GM10248 (cell line): ENCODE measurements around the gene CLTRN.
"Not testable (repeated sequence)": the region's sequence is repeated elsewhere in the genome, so short reads cannot be mapped to it uniquely, and the experiment has no call there.

Source experiments
- CTCF ChIA-PET: fragments of 300-600 bp; sonication (Branson Sonifier 250); formaldehyde crosslinking; extraction: SDS; loops from one replicate; lab custom pipeline; 2021; ENCODE audit warnings: antibody characterized with exemption; lab: Yijun Ruan, JAX
- POLR2A ChIA-PET: fragments of 350-650 bp; sonication (Branson Sonifier 250); formaldehyde crosslinking; extraction: SDS; loops from one replicate; lab custom pipeline; 2020; ENCODE audit warnings: antibody characterized with exemption; lab: Yijun Ruan, JAX
- DNase-seq: peaks from one replicate; pipeline ENCODE4 v3.0.0; 2012; ENCODE audit errors: extremely low spot score
- TF ChIP-seq, protein P1 (sequence below): IDR thresholded peaks from 2 replicates; pipeline ENCODE4 v1.5.1; 2012; ENCODE audit warnings: mild to moderate bottlenecking, low read depth; ENCODE audit errors: extremely low read depth, missing control alignments, control extremely low read depth

The CLTRN gene

DNA sequence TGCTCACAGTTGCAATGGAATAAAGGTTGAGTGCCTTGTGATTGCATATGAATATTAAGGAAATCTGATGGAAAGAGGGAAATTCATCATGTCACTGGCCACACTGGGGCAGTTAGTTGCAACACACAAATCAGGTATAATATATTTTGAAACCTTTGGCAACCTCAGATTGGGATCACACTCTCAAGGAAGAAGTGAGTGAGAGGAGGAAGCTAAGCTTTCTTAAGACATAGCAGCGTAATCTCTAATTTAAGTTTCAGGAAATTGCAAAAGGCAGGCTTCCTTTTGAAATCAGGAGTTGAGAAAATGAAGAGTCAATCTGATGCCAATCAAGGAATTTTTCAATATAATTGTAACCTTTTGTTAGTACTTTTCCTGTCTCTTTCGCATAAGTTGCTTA is 12.3 kb upstream of the CLTRN start:
- ChIA-PET POLR2A (no interaction called here), CTCF (no interaction called here)
- no peak for DNase-seq
- TF ChIP-seq, protein P1, sequence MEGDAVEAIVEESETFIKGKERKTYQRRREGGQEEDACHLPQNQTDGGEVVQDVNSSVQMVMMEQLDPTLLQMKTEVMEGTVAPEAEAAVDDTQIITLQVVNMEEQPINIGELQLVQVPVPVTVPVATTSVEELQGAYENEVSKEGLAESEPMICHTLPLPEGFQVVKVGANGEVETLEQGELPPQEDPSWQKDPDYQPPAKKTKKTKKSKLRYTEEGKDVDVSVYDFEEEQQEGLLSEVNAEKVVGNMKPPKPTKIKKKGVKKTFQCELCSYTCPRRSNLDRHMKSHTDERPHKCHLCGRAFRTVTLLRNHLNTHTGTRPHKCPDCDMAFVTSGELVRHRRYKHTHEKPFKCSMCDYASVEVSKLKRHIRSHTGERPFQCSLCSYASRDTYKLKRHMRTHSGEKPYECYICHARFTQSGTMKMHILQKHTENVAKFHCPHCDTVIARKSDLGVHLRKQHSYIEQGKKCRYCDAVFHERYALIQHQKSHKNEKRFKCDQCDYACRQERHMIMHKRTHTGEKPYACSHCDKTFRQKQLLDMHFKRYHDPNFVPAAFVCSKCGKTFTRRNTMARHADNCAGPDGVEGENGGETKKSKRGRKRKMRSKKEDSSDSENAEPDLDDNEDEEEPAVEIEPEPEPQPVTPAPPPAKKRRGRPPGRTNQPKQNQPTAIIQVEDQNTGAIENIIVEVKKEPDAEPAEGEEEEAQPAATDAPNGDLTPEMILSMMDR, result no peak

DNA sequence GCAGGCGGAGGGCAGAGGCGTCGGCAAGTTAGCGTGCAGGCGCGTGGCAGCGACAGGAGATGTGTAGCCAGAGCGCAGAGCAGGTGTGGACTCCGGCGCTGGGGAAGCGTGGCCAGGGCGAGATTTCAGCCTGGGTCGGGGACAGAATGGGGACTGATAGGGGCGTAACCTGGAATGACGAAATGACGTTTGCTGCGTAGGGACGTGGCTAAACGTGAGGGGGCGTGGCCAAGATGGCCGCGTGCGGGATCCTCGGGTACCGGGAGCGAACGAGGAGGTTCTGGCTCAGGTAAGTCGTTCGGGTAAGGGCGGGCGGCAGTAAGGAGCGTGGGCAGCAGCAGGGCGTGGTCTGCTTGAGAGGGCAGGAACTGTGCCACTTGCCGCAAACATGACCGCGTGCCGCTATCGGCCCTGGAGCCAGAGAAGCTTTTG is 10.9 kb upstream of the CLTRN start:
- DNase-seq, result peak; percentile 82

DNA sequence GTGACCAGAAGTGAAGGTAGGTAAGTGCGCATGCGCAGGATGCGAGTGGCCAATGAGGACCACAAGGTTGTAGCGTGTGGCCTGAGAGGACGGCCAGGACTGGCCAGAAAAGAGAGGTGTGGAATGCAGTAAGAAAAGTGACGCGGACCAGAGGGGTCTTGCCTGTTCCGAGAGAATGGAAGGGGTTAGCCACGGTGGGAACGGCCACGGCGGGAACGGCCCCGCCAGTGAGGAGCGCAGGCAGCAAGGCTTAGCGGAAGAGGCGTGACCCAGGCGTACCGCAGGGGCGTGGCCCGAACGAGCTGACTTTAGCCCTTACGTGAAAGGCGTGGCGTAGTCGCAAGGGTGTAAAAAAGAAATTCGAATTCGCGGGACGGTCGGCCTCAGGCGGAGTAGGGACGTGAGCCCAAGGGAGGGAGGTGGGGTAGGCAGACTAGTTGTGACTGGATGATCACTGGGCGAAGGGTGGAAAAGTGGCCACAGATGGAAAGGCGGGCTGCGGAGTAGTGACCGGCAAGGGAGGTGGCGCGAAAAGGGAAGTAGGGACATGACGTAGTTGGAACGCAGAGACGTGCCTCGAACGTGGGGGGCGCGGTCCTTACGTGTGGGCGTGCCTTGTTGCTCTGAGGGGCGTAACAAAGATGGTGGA is 10.4 kb upstream of the CLTRN start:
- CTCF ChIA-PET, result no interaction called here
- TF ChIP-seq, protein P1, result no peak
- peak; percentile 88 for DNase-seq
- POLR2A ChIA-PET, result interaction anchor here (0.6 kb wide), 1 partner anchor 743 kb away, joined by 7 read pairs; no protein-coding TSS in a partner anchor

More for the DNA sequence above, 10.9 kb upstream of the CLTRN start:
- ChIA-PET CTCF (interaction anchor here (0.9 kb wide), 1 partner anchor 12 kb away, joined by 3 read pairs; no protein-coding TSS in a partner anchor), POLR2A (no interaction called here)
- TF ChIP-seq, protein P1, result no peak

DNA sequence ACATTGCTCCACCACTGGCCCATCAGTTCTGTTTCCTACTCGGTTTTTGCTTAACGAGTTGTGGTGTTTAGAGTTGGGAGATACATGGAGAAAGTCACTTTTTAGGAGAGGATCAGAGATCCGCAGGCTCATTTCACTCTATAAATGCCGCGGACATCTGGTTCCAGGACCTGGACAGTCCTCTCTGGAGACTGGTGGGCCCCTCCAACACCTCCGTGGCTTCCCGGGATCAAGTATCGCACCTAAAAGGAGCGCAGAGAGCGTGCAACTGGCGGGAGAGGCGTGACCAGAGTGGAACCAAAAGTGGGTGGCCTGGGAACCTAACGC is 9.9 kb upstream of the CLTRN start:
- POLR2A ChIA-PET, result interaction anchor here (0.6 kb wide), 1 partner anchor 744 kb away, joined by 7 read pairs; no protein-coding TSS in a partner anchor
- DNase-seq, result no peak
- TF ChIP-seq, protein P1, result no peak
- CTCF ChIA-PET, result no interaction called here

DNA sequence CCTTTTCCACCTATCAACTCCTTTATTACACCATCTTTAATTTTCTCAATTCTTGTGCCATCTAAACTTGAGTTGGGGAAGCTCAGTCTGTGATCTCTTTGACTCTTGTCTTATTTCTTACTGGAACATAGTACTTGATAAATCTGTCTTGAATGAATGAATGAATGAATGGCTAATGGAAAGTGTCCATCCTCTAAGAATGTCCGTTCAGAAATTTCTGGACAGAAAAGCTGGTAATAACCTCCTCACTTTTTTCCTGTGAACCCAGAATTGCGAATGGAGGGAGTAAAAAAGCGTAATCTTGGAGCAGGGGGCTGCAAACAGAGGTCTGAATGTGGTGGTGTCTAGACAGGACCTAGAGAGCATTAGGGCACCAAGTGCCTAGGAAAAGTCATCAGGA is 9.4 kb upstream of the CLTRN start:
- DNase-seq, result no peak
- ChIA-PET CTCF (interaction anchor here (1.2 kb wide), 1 partner anchor 13 kb away, joined by 3 read pairs; no protein-coding TSS in a partner anchor), POLR2A (no interaction called here)
- TF ChIP-seq, protein P1, result no peak

DNA sequence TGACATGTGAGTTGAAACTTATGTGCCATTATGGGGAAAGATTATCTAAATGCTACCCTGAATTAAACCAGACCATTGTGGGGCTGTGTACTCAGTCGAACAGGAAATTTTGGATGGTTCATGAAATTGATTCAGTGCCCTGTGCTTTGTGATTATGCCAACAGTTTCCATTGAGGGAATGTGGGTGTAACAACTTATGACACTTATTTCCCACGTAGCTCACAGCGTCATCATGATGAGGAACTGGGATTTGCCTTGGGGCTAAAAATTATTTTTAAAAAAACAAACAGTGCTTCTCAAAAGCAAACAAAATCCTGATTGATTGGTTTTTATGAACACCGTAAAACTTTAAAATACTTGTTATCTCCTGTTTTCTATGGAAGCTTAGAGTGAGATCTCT is 8.3 kb upstream of the CLTRN start:
- ChIA-PET CTCF (interaction anchor here (1.2 kb wide), 1 partner anchor 14 kb away, joined by 3 read pairs; no protein-coding TSS in a partner anchor), POLR2A (no interaction called here)
- TF ChIP-seq, protein P1, result no peak
- DNase-seq, result no peak

DNA sequence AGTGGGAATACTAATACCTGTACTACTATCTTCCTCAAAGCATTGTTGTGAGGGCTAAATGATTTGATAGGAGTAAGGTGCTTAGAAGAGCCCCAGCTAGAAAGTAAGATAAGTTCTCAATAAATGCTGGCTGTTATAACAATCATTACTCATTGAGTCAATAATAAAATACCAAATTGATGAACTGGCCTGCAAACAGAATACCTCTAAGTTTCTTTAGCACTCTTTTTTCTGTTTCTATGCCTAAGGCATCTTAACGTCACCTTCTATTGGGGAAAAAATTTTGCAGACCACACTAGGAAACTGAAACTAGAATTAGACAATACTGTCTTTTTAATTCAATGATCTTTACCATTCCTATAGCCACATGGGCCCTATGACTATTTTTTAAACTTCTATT is 1.2 kb downstream of the CLTRN start:
- TF ChIP-seq, protein P1, result no peak
- no peak for DNase-seq
- ChIA-PET CTCF (no interaction called here), POLR2A (no interaction called here)

DNA sequence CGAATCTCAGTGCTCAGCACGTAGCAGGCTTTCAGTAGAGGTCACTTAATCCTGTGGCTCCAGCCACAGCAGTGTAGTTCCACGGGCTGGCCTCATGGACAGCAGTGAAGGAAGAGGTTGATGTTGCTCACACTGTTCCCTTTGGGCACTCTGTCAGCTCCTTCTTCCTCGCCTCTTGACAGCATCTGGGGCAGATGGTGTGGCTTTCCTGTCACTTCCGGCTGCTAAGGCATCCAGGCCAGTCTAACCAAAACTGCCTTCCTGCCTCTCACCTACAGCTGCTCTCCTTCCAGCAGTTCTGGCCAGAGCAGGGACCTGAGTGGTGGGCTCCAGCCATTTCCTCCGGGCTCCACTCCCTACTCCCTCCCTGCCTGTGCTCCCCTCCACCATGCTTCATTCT is 9.8 kb downstream of the CLTRN start:
- DNase-seq, CTCF ChIA-PET, POLR2A ChIA-PET: not testable (repeated sequence)
